H54 (cell line): ENCODE results near the gene FOXI1.
"Not testable (repeated sequence)": the region's sequence is repeated elsewhere in the genome, so short reads cannot be mapped to it uniquely, and the experiment has no call there.

Experiments used
- DNase-seq: peaks from one replicate; pipeline ENCODE4 v3.0.0; 2011; ENCODE audit warnings: low spot score, mixed read lengths; ENCODE audit not compliant: insufficient read length
- FAIRE-seq: peaks from 3 replicates; lab custom pipeline; 2011; peaks lifted over from hg19 to GRCh38; lab: Jason Lieb, UNC
- POLR2A ChIP-seq: IDR thresholded peaks from 2 replicates; pipeline ENCODE4 v1.6.1; 2011; ENCODE audit warnings: low read depth, mild to moderate bottlenecking, low read length

FOXI1 gene

GRCh38 chr5:170078458-170078857, 27.2 kb upstream of the FOXI1 start:
- TF ChIP-seq POLR2A: no peak
- no peak for DNase-seq
- FAIRE-seq: no peak

GRCh38 chr5:170078931-170079330, 26.8 kb upstream of the FOXI1 start:
- no peak for TF ChIP-seq POLR2A
- DNase-seq (no peak), FAIRE-seq (no peak)

DNA sequence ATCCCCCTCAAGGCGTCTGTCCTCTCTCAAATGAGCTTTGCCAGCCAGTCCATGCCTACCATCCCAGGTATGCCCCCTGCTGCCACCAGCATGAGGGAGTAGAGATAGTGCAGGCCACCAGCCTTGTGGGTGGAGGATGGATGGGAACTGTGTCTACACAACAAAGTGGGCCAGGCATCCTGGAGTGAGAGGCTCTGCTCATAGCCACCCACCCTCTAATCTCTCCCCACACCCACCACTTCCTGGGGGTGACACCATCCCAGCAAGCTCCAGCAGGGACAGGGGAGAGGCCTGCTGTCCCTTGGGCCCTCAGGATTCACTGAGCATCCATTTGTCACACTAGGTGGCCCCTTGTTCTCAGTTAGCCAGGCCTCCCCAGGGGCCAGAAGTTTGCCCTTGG, 25.5 kb upstream of the FOXI1 start:
- TF ChIP-seq POLR2A: no peak
- DNase-seq: no peak
- no peak for FAIRE-seq

- no peak for DNase-seq
- no peak for FAIRE-seq
- no peak for TF ChIP-seq POLR2A
Observed at GRCh38 chr5:170080786-170081445, 24.8 kb upstream of the FOXI1 start.

DNA sequence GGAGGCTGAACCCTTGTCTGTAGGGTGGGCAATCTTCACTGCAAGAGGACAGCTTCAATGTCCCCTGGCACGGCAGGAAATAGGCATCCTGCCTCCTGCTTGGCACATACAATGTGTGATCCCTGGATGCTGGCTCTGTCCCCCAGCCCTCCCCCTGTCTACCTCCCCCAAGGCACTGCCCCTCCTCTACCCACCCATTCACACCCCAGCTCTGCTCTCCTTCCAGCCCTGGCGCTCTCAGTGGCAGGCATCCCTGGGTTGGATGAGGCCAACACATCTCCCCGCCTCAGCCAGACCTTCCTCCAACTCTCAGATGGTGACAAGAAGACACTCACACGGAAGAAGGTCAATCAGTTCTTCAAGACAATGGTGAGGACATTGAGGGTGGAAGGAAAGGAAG, 24.1 kb upstream of the FOXI1 start:
- DNase-seq (no peak), FAIRE-seq (no peak)
- no peak for TF ChIP-seq POLR2A

- DNase-seq (no peak), FAIRE-seq (no peak)
- no peak for TF ChIP-seq POLR2A
Observed at GRCh38 chr5:170082701-170083100, 23.0 kb upstream of the FOXI1 start.

DNA sequence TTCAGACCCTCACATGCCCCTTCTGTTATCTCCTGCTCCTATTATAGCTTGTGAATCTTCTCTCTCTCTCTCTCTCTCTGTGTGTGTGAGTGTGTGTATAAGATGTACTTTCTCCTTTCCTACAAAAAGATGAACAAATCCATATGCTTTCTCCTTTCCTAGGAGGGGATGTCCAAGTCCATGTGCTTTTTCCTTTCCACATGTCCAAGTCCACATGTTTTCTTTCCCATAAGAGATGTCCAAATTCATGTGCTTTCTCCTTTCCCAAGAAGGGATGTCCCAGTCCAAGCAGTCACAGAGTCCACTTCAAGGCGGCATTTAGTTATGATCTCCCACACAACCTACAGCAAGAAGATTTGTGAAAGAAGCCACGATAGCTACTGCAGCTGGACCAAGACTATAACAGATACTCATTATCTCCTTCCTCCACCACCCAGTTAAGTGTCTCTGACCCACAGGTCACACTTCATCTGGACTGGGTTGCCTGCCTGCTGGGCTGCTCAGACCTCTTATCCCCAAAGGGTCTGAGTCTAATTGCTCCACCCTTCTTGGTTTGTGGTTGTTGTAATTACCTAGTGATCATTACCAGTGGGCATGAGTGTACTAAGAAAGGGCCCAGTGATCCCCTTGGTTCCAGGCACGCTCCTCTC, 18.4 kb upstream of the FOXI1 start:
- no peak for TF ChIP-seq POLR2A
- no peak for DNase-seq
- no peak for FAIRE-seq

GRCh38 chr5:170092455-170093101, 13.1 kb upstream of the FOXI1 start:
- DNase-seq (no peak), FAIRE-seq (no peak)
- TF ChIP-seq POLR2A: no peak

- FAIRE-seq, DNase-seq: not testable (repeated sequence)
Observed at GRCh38 chr5:170094329-170094728, 11.4 kb upstream of the FOXI1 start.

DNA sequence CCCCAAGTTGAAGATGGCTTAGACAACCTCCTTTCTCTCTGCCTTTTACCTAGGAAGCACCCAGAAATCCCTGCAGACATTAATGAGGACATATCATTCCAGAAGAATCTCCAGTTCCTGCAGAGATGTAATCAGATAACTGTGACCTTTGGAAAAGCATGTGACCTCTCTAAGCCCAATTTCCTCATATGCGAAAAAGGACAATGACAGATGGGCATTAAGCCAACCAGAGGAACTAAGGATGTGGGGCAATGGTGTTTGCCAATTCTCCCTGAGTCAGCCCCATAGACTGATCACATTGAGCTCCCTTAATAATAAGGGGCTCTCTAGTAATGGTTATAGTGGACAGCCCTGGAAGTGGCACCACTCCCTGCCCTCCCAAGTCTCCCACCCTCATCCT, 10.1 kb upstream of the FOXI1 start:
- no peak for DNase-seq
- no peak for FAIRE-seq
- TF ChIP-seq POLR2A: no peak

DNA sequence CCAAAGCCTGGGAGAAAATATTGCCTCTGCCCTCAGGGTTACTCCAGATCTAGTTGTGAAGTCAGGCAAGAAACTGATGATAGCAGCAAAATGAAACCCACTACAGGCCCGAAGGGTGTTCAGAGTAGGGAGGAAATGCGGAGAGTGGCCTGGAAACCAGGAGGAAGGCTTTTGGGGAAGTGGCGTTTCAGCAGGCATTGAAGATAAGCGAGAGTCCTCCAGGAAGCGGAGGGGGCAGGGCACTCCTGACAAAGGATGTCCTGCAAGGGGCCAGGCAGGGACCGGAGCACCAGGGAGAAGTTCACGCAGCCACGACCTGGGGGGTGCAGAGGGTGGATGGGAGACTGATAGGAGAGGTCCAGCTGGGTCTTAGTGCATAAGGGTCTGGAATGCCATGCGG, 7.8 kb upstream of the FOXI1 start:
- TF ChIP-seq POLR2A: no peak
- FAIRE-seq (no peak), DNase-seq (no peak)

DNA sequence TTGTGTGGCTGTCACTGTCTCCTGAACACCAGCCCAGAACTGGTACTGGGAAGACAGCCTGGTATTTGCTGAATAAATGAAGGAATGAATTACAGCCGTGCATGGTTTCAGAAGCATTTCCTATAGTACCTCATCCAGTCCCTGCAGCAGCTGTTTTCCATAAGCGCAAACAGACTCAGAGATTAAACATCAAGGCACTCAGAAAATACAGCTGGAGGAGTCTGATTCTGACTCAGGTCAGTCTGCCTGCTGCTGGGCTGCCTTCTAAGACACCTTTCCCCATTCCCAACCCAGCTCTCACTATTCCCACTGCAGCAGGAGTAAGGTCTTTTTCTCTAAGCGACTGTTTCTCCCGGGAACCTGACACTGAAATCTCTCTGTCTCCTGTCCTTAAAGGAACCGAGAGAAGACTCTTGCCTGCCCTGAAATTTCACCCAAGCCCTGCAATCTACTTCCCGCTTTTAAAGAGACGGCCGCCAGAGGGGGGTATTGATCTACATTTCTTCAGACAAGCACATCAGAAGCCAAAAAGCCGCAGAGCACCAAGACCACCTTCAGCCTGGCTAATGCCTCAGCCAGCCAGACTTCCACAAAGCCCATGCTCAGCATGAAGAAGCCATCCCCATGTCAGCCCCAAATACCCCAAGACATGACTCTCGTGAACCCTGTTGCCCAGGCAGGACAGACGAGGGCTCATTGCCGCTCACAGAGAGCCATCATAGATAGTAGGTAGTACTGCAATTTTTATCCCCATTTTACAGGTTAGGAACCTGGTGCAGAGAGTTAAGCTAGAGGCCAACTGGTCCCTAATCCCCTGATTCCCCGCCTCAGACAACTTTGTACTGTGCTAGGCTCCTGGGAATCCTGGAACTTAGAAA, 5.4 kb upstream of the FOXI1 start:
- no peak for TF ChIP-seq POLR2A
- DNase-seq: peak; percentile 55
- FAIRE-seq: no peak

GRCh38 chr5:170103447-170103846, 2.2 kb upstream of the FOXI1 start:
- no peak for TF ChIP-seq POLR2A
- FAIRE-seq: no peak
- DNase-seq: no peak

DNA sequence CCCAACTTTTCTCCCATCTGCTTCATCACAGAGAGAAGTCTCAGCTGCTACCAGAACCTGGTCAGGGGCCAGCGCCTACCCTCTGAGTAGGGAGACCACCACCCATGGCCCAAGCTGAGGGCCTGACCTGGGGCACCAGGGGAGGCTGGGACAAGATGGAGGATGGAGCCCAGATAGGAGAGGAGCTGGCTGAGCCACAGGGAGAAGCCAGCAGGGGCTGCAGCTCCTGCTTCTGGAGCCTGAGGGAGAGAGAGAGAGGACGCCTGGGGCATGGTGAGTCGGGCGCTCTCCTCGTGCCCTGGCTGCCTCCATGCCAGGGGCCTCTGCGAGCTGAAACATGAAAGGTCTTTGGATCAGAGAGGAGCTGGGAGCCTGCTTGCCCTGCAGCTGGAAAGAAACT, 1.4 kb upstream of the FOXI1 start:
- TF ChIP-seq POLR2A: no peak
- FAIRE-seq (no peak), DNase-seq (no peak)
